H1 (cell line): ENCODE measurements around the gene HTATIP2. TPM values are rescaled to one million over a fixed set of nuclear protein-coding genes. Genes with fewer than 3 reads are reported as not detected.

Experiments used
- ATF2 ChIP-seq: IDR thresholded peaks from 2 replicates; pipeline ENCODE4 v1.6.1; 2012; ENCODE audit warnings: low read length, inconsistent platforms
- BACH1 ChIP-seq: IDR thresholded peaks from 2 replicates; pipeline ENCODE4 v1.6.1; 2012; ENCODE audit warnings: low read length, improper control_type of control experiment
- CBX8 ChIP-seq: fragments of 300-800, 300-1000 bp; sonication (generic); IDR thresholded peaks from 2 replicates; pipeline ENCODE4 v1.7.1; 2016; ENCODE audit warnings: low read depth, low read length, borderline replicate concordance
- CHD2 ChIP-seq: IDR thresholded peaks from 2 replicates; pipeline ENCODE4 v1.6.1; 2012; ENCODE audit warnings: low read length, improper control_type of control experiment
- E2F6 ChIP-seq: IDR thresholded peaks from 2 replicates; pipeline ENCODE4 v1.6.1; 2012; ENCODE audit warnings: inconsistent platforms
- HDAC6 ChIP-seq: IDR thresholded peaks from one replicate; pipeline ENCODE4 v1.7.1; 2012; ENCODE audit warnings: low read depth, mild to moderate bottlenecking, inconsistent platforms, low read length, moderate library complexity
- MAFK ChIP-seq: IDR thresholded peaks from 2 replicates; pipeline ENCODE4 v1.6.1; 2012; ENCODE audit warnings: low read depth, mild to moderate bottlenecking, improper control_type of control experiment, low read length
- NRF1 ChIP-seq: IDR thresholded peaks from 2 replicates; pipeline ENCODE4 v1.6.1; 2011; ENCODE audit warnings: mild to moderate bottlenecking, low read depth, low read length, improper control_type of control experiment
- POLR2A ChIP-seq, 2 experiments: IDR thresholded peaks; 1 replicate in 1 of 2; 2 replicates in 1 of 2; pipeline ENCODE4 v1.6.1; 2011; ENCODE audit warnings: low read depth in 2 of 2, low read length in 2 of 2, mild to moderate bottlenecking in 2 of 2; ENCODE audit errors: control extremely low read depth in 1 of 2
- RAD21 ChIP-seq, 2 experiments: IDR thresholded peaks in 1 of 2; conservative IDR thresholded peaks in 1 of 2; 2 replicates each; pipeline ENCODE4 v1.6.1; 2011; ENCODE audit warnings: low read depth in 2 of 2, low read length in 2 of 2, improper control_type of control experiment in 1 of 2, inconsistent platforms in 1 of 2, mild to moderate bottlenecking in 1 of 2, moderate library complexity in 1 of 2
- SAP30 ChIP-seq: fragments of 300-600 bp; sonication (generic); IDR thresholded peaks from 2 replicates; pipeline ENCODE4 v1.7.1; 2012; ENCODE audit warnings: low read length, moderate library complexity, mild to moderate bottlenecking, inconsistent platforms; ENCODE audit not compliant: insufficient read depth, insufficient replicate concordance
- SIRT6 ChIP-seq: IDR thresholded peaks from one replicate; pipeline ENCODE4 v1.7.1; 2012; ENCODE audit warnings: low read length, inconsistent platforms
- SP1 ChIP-seq: IDR thresholded peaks from 2 replicates; pipeline ENCODE4 v1.6.1; 2011; ENCODE audit warnings: low read depth, low read length
- SP4 ChIP-seq: IDR thresholded peaks from 2 replicates; pipeline ENCODE4 v1.6.1; 2012; ENCODE audit warnings: low read length, inconsistent platforms
- SRF ChIP-seq: IDR thresholded peaks from 2 replicates; pipeline ENCODE4 v1.6.1; 2011; ENCODE audit warnings: mild to moderate bottlenecking, low read depth, low read length, moderate library complexity
- TAF7 ChIP-seq: optimal IDR thresholded peaks from 2 replicates; pipeline ENCODE3; 2011; ENCODE audit warnings: low read depth, mild to moderate bottlenecking, inconsistent platforms, low read length, moderate library complexity, borderline replicate concordance
- TBP ChIP-seq: IDR thresholded peaks from 2 replicates; pipeline ENCODE4 v1.6.1; 2011; ENCODE audit warnings: low read depth, low read length, improper control_type of control experiment
- polyA plus RNA-seq, 7 experiments: library from polyadenylated mRNA; depleted of rRNA in 3 of 7; stranded (reverse) in 5 of 7; unstranded in 2 of 7; fragments of >200 nt in 5 of 7; fragments of 200-250 nt in 2 of 7; gene quantifications; 1 replicate in 5 of 7; 2 replicates in 1 of 7; 4 replicates in 1 of 7; pipeline versions ENCODE4 v1.2.1 to v1.2.3, GENCODE V29; 2011 to 2013; ENCODE audit warnings: missing spikeins in 2 of 7, mixed read lengths in 2 of 7
- total RNA-seq: library from RNA; stranded (reverse); fragmentation: NEBNext Ultra II Directional; extraction: Animal tissue kit (Norgen Biotek cat#: 25700); gene quantifications from 2 replicates; pipeline ENCODE4 v1.2.1, GENCODE V29; 2021
- TF ChIP-seq, protein P1 (sequence below): IDR thresholded peaks from 2 replicates; pipeline ENCODE4 v1.6.1; 2011; ENCODE audit warnings: low read length, improper control_type of control experiment

HTATIP2 gene
- total and polyA plus RNA-seq, 2 of the 8 experiments (the other 6 are each of a cell fraction or from before 2014, with no cell fraction given), result 22.6 to 33.1 TPM

DNA sequence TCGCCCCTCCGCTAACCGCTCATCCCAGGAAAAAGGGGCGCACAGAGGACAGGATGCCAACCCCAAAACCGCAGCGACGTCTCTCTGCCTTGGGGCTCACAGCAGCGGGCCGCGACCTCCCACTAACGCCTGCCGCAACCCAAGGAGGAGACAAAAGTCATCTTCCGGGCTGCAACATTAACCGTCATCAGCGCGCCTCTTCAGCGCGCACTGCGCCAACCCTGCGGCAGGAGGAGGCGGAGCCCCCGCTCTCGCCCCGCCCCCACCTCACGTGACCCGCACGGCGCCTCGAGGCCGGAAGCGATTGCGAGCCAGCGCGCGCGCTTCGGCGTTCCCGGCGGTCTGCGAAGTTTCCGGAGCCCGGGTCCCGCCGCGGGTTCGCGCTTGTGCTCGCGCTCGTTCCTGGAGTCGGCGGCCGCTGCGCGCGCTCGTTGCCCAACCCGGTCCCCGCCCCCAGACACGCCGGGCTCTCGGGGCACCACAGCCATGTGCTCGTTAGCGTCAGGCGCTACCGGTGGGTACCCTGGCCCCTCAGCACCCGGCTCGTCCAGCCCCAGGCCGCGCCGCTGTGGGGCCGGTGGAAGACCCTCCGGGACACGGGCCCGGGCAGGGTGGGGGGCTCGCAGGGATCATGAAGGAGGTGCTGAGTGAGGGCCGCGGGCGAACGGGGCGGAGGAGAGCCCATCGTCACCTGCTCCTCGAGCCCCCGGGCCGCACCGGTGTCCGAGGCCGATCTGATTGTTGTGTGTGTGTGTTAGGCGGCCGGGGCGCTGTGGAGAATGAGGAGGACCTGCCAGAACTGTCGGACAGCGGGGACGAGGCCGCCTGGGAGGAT, 24.0 kb downstream of the HTATIP2 start, which contains the start of gene PRMT3 (continued):
- TF ChIP-seq E2F6 (peak; percentile 77), CHD2 (no peak), HDAC6 (no peak), TBP (peak; percentile 71; the same call in 1 of the 2 replicates), SRF (peak; percentile 59; the same call in 1 of the 2 replicates), SP1 (peak; percentile 77), TAF7 (peak; percentile 85), SAP30 (no peak), SIRT6 (no peak), ATF2 (0 out of 2 replicates have a peak, but pooled peaks have one; percentile 47), BACH1 (no peak), SP4 (peak; percentile 83; the same call in 1 of the 2 replicates), RAD21 (IDR thresholded peaks at IDR 0.05 in 1 of 2, conservative IDR thresholded peaks at IDR 0.05 in 1 of 2; ENCODE audit: low read depth in 2 of 2, low read length in 2 of 2) (peak in 1 of 2 experiments; percentile 48; a peak in 2 of 4 replicates), POLR2A (IDR thresholded peaks at IDR 0.05; ENCODE audit: control extremely low read depth in 1 of 2, low read depth in 2 of 2, low read length in 2 of 2) (peak; percentile 89 to 90), CBX8 (no peak), MAFK (no peak), NRF1 (no peak)
- TF ChIP-seq, protein P1, sequence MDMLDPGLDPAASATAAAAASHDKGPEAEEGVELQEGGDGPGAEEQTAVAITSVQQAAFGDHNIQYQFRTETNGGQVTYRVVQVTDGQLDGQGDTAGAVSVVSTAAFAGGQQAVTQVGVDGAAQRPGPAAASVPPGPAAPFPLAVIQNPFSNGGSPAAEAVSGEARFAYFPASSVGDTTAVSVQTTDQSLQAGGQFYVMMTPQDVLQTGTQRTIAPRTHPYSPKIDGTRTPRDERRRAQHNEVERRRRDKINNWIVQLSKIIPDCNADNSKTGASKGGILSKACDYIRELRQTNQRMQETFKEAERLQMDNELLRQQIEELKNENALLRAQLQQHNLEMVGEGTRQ, result peak; percentile 97
